Thyroid gland (tissue), 4 donors: Measurements from ENCODE around the gene LCE4A. TPM values are rescaled to one million over a fixed set of nuclear protein-coding genes. Genes with fewer than 3 reads are reported as not detected.

Source experiments
- DNase-seq, 2 donors: peaks; one replicate each; pipeline ENCODE4 v3.0.0-alpha.2; 2019
- H3K27ac ChIP-seq, 3 donors: fragments of 200-600 bp; sonication (generic); 1 replicate in 2 of 3; 2 replicates in 1 of 3; pipeline ENCODE4 v1.5.1; 2016 to 2019; ENCODE audit warnings: mild to moderate bottlenecking in 1 of 3, moderate library complexity in 1 of 3
- H3K27me3 ChIP-seq: fragments of 200-600 bp; sonication (generic); one replicate; pipeline ENCODE4 v1.5.1; 2019
- H3K36me3 ChIP-seq, 2 donors: fragments of 200-600 bp; sonication (generic); one replicate each; pipeline ENCODE4 v1.5.1; 2016 to 2019
- H3K4me1 ChIP-seq, 2 donors: fragments of 200-600 bp; sonication (generic); one replicate each; pipeline ENCODE4 v1.5.1; 2017 to 2019
- H3K4me3 ChIP-seq, 3 donors: fragments of 200-600 bp; sonication (generic); replicated peaks in 1 of 3; 1 replicate in 2 of 3; 2 replicates in 1 of 3; pipeline ENCODE4 v1.5.1; 2016; ENCODE audit warnings: mild to moderate bottlenecking in 1 of 3
- H3K9me3 ChIP-seq: fragments of 200-600 bp; sonication (generic); one replicate; pipeline ENCODE4 v1.5.1; 2017
- POLR2A ChIP-seq, 2 donors: fragments of 450-650 bp; IDR thresholded peaks; one replicate each; pipeline ENCODE4 v1.6.1; 2017; ENCODE audit warnings: antibody characterized with exemption in 2 of 2, mild to moderate bottlenecking in 2 of 2, moderate library complexity in 1 of 2
- WGBS, 2 donors: methylation state at CpG; one replicate each; pipeline ENCODE4 v1.1.5; 2017; 5-methylcytosine and 5-hydroxymethylcytosine counted together
- intact Hi-C: fragments of 100-400 bp; cut with DNase I; formaldehyde crosslinking; loops from one replicate; pipeline ENCODE4 v1.15.1; 2023
- total RNA-seq, 4 donors: library from RNA; depleted of rRNA; stranded (reverse); fragments of >200 nt; gene quantifications; one replicate each; pipeline ENCODE4 v1.2.3, GENCODE V29; 2016
- TF ChIP-seq, protein P1 (sequence below), 6 experiments: fragments of 200-600 bp in 3 of 6; fragments of 450-650 bp in 3 of 6; sonication (generic) in 3 of 6; IDR thresholded peaks; one replicate each; pipeline ENCODE4 v1.5.1; 2016 to 2019; ENCODE audit warnings: antibody characterized with exemption in 6 of 6, mild to moderate bottlenecking in 2 of 6, inconsistent platforms in 1 of 6, moderate library complexity in 1 of 6

The LCE4A gene
- total RNA-seq, 4 donors from 2014 or later = not detected

DNA sequence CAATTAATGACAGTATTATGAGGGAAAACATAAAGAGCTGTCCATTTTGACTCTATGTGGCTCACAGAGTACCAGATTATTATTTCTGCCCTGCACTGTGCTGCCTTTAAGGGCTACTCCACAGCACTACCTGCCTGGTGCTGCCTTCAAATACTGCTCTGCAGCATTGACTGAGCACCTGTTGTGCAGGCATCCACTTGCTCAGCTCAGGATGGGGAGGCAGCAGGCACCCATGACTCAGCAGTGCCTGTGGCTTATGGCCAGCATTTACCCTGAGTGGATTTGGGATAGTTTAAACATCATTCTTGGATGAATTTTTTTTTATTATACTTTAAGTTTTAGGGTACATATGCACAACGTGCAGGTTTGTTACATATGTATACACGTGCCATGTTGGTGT, 48.9 kb downstream of the LCE4A start:
- Histone ChIP-seq H3K36me3 (no peaks in the 10 kb centered on the region), H3K27me3 (no peaks in the 10 kb centered on the region), H3K4me1 (no peaks in the 10 kb centered on the region), H3K27ac (no peak overlapping the region), H3K9me3 (no peaks in the 10 kb centered on the region), H3K4me3 (no peak overlapping the region)
- DNase-seq = peak in 1 of 2 donors; percentile 31
- intact Hi-C loops = no loop called here
- TF ChIP-seq POLR2A (IDR thresholded peaks at IDR 0.05) = no peak
- TF ChIP-seq, protein P1, sequence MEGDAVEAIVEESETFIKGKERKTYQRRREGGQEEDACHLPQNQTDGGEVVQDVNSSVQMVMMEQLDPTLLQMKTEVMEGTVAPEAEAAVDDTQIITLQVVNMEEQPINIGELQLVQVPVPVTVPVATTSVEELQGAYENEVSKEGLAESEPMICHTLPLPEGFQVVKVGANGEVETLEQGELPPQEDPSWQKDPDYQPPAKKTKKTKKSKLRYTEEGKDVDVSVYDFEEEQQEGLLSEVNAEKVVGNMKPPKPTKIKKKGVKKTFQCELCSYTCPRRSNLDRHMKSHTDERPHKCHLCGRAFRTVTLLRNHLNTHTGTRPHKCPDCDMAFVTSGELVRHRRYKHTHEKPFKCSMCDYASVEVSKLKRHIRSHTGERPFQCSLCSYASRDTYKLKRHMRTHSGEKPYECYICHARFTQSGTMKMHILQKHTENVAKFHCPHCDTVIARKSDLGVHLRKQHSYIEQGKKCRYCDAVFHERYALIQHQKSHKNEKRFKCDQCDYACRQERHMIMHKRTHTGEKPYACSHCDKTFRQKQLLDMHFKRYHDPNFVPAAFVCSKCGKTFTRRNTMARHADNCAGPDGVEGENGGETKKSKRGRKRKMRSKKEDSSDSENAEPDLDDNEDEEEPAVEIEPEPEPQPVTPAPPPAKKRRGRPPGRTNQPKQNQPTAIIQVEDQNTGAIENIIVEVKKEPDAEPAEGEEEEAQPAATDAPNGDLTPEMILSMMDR (IDR thresholded peaks at IDR 0.05) = no peak
- 87% methylated on average over 2 of the region's 2 CpGs for whole genome bisulfite sequencing, 2 donors

DNA sequence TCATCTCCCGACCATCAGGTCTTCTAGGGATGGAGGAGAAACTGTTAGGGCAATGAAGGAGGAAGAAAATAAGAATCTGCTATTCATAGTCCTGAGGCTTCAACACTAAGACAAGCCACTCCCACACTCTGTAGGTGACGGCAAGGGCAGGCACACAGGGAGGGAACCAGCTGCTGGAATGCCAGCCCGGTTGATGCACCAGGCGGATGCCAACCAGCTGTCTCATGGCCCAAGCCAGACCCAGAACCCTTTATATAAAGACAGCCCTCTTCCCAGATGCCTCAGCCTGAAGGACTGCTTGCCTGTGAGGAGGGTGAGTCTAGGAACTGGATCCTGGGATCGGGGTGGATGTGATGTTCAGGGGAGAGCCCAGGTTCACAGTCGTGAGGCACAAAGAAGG, 49.8 kb downstream of the LCE4A start, which contains the start of gene KPRP:
KPRP (plus strand) TSS at position 279 of the 400 bp plus-strand sequence. CDS start 1,564 bp downstream, outside the sequence.
- Histone ChIP-seq H3K4me3 (no peak within 1 kb of the TSS), H3K27ac (no peak within 1 kb of the TSS), H3K27me3 (no peaks in the 10 kb centered on the region), H3K4me1 (no peaks in the 10 kb centered on the region), H3K9me3 (no peaks in the 10 kb centered on the region), H3K36me3 (no peaks in the 10 kb centered on the region)
- DNase-seq = no peak
- TF ChIP-seq, protein P1 (IDR thresholded peaks at IDR 0.05) = no peak
- no peak for TF ChIP-seq POLR2A (IDR thresholded peaks at IDR 0.05)
- intact Hi-C loops = no loop called here
- WGBS, 2 donors = 72 to 82% methylated on average over 6 of the region's 6 CpGs

DNA sequence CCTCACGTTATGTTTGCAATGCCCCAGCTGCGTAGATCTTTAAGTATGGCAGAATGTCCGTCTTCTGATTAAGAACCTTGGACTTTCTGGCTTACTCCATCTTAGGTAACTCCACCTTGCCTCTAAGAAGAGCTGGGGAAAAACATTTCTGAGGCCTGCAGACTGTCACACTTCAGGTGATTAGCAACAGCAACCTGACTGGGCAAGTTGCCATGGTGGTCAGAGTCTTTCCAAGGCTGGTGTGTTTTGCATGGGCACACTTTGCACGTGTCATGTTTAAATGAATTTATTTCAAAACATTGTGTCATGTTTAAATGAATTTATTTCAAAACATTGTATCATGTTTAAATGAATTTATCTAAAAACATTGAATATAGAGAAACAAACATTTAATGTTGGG, 50.7 kb downstream of the LCE4A start:
- H3K4me1 ChIP-seq = no peaks in the 10 kb centered on the region
- no peaks in the 10 kb centered on the region for H3K9me3 ChIP-seq
- WGBS, 2 donors = 40 to 50% methylated on average over 4 of the region's 4 CpGs
- no peaks in the 10 kb centered on the region for H3K36me3 ChIP-seq
- TF ChIP-seq, protein P1 (IDR thresholded peaks at IDR 0.05) = no peak
- no peak for TF ChIP-seq POLR2A (IDR thresholded peaks at IDR 0.05)
- peak; percentile 82 to 85 for DNase-seq
- H3K27me3 ChIP-seq = no peaks in the 10 kb centered on the region
- H3K27ac ChIP-seq = no peak overlapping the region
- no peak overlapping the region for H3K4me3 ChIP-seq
- intact Hi-C loops = no loop called here

Other genes starting within 250 kb of the LCE4A start
- gene LCE5A, start 197.4 kb upstream of the LCE4A start, total RNA-seq = not detected
- gene CRCT1, start 193.7 kb upstream of the LCE4A start, total RNA-seq = not detected
- gene LCE3E, start 141.4 kb upstream of the LCE4A start, total RNA-seq = not detected
- gene LCE3D, start 127.6 kb upstream of the LCE4A start, total RNA-seq = not detected
- gene LCE3C, start 107.9 kb upstream of the LCE4A start, total RNA-seq = not detected
- not detected for gene LCE3B, start 94.3 kb upstream of the LCE4A start, total RNA-seq
- gene LCE3A, start 85.1 kb upstream of the LCE4A start, total RNA-seq = not detected
- not detected for gene LCE2D, start 44.8 kb upstream of the LCE4A start, total RNA-seq
- gene LCE2C, start 32.9 kb upstream of the LCE4A start, total RNA-seq = 10 to 100 TPM in 1 of 4 donors, not detected in 3; 17.6 TPM
- not detected for gene LCE2B, start 22.0 kb upstream of the LCE4A start, total RNA-seq
- gene LCE2A, start 9.8 kb upstream of the LCE4A start, total RNA-seq = not detected
- gene KPRP, start 49.9 kb downstream of the LCE4A start, total RNA-seq = not detected
- gene LCE1F, start 67.0 kb downstream of the LCE4A start, total RNA-seq = not detected
- gene LCE1E, start 78.1 kb downstream of the LCE4A start, total RNA-seq = not detected
- gene LCE1D, start 88.6 kb downstream of the LCE4A start, total RNA-seq = not detected
- gene LCE1C, start 98.5 kb downstream of the LCE4A start, total RNA-seq = not detected
- gene LCE1B, start 103.8 kb downstream of the LCE4A start, total RNA-seq = not detected
- not detected for gene LCE1A, start 119.3 kb downstream of the LCE4A start, total RNA-seq
- gene LCE6A, start 134.7 kb downstream of the LCE4A start, total RNA-seq = not detected
- gene LCE7A, start 151.8 kb downstream of the LCE4A start, total RNA-seq = not detected
- 1 to 10 TPM in 1 of 4 donors, not detected in 3; 2.6 TPM for gene SMCP, start 170.2 kb downstream of the LCE4A start, total RNA-seq
- gene IVL, start 200.4 kb downstream of the LCE4A start, total RNA-seq = not detected
- not detected for gene SPRR5, start 239.0 kb downstream of the LCE4A start, total RNA-seq